Naive thymus-derived CD4-positive, alpha-beta T cell (primary cell): Measurements from ENCODE around the gene PTPRM. TPM values are rescaled to one million over a fixed set of nuclear protein-coding genes. Genes with fewer than 3 reads are reported as not detected.

Experiments used
- ATAC-seq: fragments of 150-1000 bp; cut with Tn5 transposase; 2 replicates; pipeline ENCODE4 v1.10.0; 2021; ENCODE audit warnings: mild to moderate bottlenecking, moderate library complexity
- CTCF ChIA-PET: fragments of 350-600 bp; sonication (Branson Sonifier 250); formaldehyde crosslinking; loops from one replicate; lab custom pipeline; 2021; ENCODE audit warnings: antibody characterized with exemption; lab: Charles Lee
- POLR2A ChIA-PET: fragments of 350-600 bp; sonication (Branson Sonifier 250); formaldehyde crosslinking; loops from one replicate; lab custom pipeline; 2021; ENCODE audit warnings: antibody characterized with exemption, inconsistent platforms; lab: Charles Lee
- DNase-seq, 9 donors: peaks; one replicate each; pipeline versions ENCODE4 v3.0.0 to v3.0.0-alpha.2; 2020 to 2022; ENCODE audit warnings: mixed read lengths in 1 of 9
- H3K27ac ChIP-seq: one replicate; pipeline ENCODE4 v1.7.0; 2013; ENCODE audit warnings: mild to moderate bottlenecking, low read depth, low read length, moderate library complexity
- H3K27me3 ChIP-seq, 2 donors: one replicate each; pipeline ENCODE4 v1.7.0; 2013; ENCODE audit warnings: low read length in 2 of 2, mild to moderate bottlenecking in 2 of 2, moderate library complexity in 2 of 2; ENCODE audit not compliant: control insufficient read depth in 2 of 2, insufficient read depth in 2 of 2
- H3K36me3 ChIP-seq, 3 experiments: 1 replicate in 2 of 3; 2 replicates in 1 of 3; pipeline ENCODE4 v1.7.0; 2013; ENCODE audit warnings: low read length in 3 of 3, mild to moderate bottlenecking in 3 of 3, moderate library complexity in 1 of 3; ENCODE audit not compliant: insufficient read depth in 3 of 3, control insufficient read depth in 2 of 3
- H3K4me1 ChIP-seq, 2 donors: one replicate each; pipeline ENCODE4 v1.7.0; 2013; ENCODE audit warnings: low read length in 2 of 2, mild to moderate bottlenecking in 2 of 2, moderate library complexity in 1 of 2; ENCODE audit not compliant: control insufficient read depth in 2 of 2, insufficient read depth in 2 of 2
- H3K4me3 ChIP-seq: 2 replicates; pipeline ENCODE4 v1.7.0; 2013; ENCODE audit warnings: mild to moderate bottlenecking, low read length
- H3K9me3 ChIP-seq, 3 experiments: 1 replicate in 2 of 3; 2 replicates in 1 of 3; pipeline ENCODE4 v1.7.0; 2013; ENCODE audit warnings: low read length in 3 of 3; ENCODE audit not compliant: control insufficient read depth in 2 of 3
- H3K27ac Mint-ChIP-seq, 9 donors: one replicate each; pipeline ENCODE4 v1.8.0; 2020 to 2022; ENCODE audit warnings: mixed read lengths in 9 of 9, mild to moderate bottlenecking in 8 of 9, moderate library complexity in 5 of 9, inconsistent platforms in 2 of 9
- H3K27me3 Mint-ChIP-seq, 5 donors: one replicate each; pipeline ENCODE4 v1.8.0; 2021 to 2022; ENCODE audit warnings: mixed read lengths in 5 of 5, mild to moderate bottlenecking in 1 of 5
- H3K36me3 Mint-ChIP-seq, 5 donors: one replicate each; pipeline ENCODE4 v1.8.0; 2020 to 2022; ENCODE audit warnings: mixed read lengths in 5 of 5, mild to moderate bottlenecking in 3 of 5, inconsistent platforms in 1 of 5
- H3K4me1 Mint-ChIP-seq, 7 donors: one replicate each; pipeline ENCODE4 v1.8.0; 2020 to 2022; ENCODE audit warnings: mixed read lengths in 7 of 7, mild to moderate bottlenecking in 3 of 7, inconsistent platforms in 1 of 7
- H3K4me3 Mint-ChIP-seq, 10 donors: one replicate each; pipeline ENCODE4 v1.8.0; 2020 to 2022; ENCODE audit warnings: mild to moderate bottlenecking in 10 of 10, mixed read lengths in 10 of 10, moderate library complexity in 6 of 10, inconsistent platforms in 2 of 10
- H3K9me3 Mint-ChIP-seq, 11 donors: one replicate each; pipeline ENCODE4 v1.8.0; 2020 to 2022; ENCODE audit warnings: mixed read lengths in 11 of 11, mild to moderate bottlenecking in 4 of 11, inconsistent platforms in 1 of 11, moderate library complexity in 1 of 11
- intact Hi-C, 2 donors: fragments of 100-400 bp; cut with micrococcal nuclease; formaldehyde crosslinking; loops; one replicate each; pipeline ENCODE4 v1.15.1; 2023
- polyA plus RNA-seq, 2 donors: library from polyadenylated mRNA; unstranded; fragments of 300-500 nt; fragmentation: Illumina TruSeq; gene quantifications; one replicate each; pipeline ENCODE4 v1.2.3, GENCODE V29; 2021
- total RNA-seq, 6 experiments: library from RNA in 5 of 6; stranded (reverse) in 5 of 6; gene quantifications; 1 replicate in 5 of 6; 2 replicates in 1 of 6; pipeline ENCODE4 v1.2.3 and lab custom pipeline; 2021 to 2026

PTPRM gene
- total and polyA plus RNA-seq, 7 experiments from 2014 or later: 3.8 to 21.2 (median 8.4) TPM

- no peak for DNase-seq
- no peak overlapping the region for H3K4me3 Mint-ChIP-seq
These were observed 34.2 kb upstream of the PTPRM start for GRCh38 chr18:7532942-7533341.

DNA sequence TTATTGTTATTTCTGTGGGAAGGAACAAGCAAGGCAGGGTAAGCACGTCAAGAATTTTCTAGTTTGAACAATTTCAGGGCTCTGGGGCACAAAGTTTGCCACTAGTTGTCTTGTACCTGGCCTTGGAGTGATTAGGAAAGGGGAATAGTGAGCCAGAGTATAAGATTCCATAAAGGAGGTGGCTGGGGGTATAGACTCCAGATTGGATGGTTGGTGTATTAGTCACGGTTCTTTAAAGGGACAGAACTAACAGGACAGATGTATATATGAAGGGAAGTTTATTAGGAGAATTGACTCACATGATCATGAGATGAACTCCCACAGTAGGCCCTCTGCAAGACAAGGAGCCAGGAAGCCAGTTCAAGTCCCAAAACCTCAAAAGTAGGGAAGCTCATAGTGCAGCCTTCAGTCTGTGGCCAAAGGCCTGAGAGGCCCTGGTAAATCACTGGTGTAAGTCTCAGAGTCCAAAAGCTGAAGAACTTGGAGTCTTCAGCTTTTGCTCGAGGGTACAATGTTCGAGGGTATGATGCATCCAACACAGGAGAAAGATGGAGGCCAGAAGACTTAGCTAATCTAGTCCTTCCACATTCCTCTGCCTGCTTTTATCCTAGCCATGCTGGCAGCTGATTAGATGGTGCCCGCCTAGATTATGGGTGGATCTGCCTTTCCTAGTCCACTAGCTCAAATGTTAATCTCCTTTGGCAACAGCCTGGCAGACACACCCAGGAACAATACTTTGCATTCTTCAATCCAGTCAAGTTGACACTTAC is 31.5 kb upstream of the PTPRM start:
- no peaks in the 10 kb centered on the region for H3K27me3 ChIP-seq
- no peak overlapping the region for H3K27ac ChIP-seq
- Mint-ChIP-seq H3K27ac (no peak overlapping the region), H3K4me3 (no peak overlapping the region), H3K9me3 (peaks cover 0 to 2% (median 0%) of the 10 kb centered on the region in 11 donors), H3K4me1 (no peaks in the 10 kb centered on the region), H3K36me3 (no peaks in the 10 kb centered on the region), H3K27me3 (peaks cover 0 to 6% (median 0%) of the 10 kb centered on the region in 5 donors)
- H3K4me3 ChIP-seq: no peak overlapping the region
- POLR2A ChIA-PET: no interaction called here
- H3K4me1 ChIP-seq: no peaks in the 10 kb centered on the region
- DNase-seq (no peak), ATAC-seq (no peak)
- intact Hi-C loops: no loop called here
- CTCF ChIA-PET: no interaction called here
- H3K36me3 ChIP-seq: no peaks in the 10 kb centered on the region
- H3K9me3 ChIP-seq: no peaks in the 10 kb centered on the region

More at GRCh38 chr18:7532942-7533341, 34.2 kb upstream of the PTPRM start:
- Histone ChIP-seq H3K4me1 (no peaks in the 10 kb centered on the region), H3K4me3 (no peak overlapping the region), H3K9me3 (no peaks in the 10 kb centered on the region), H3K27ac (no peak overlapping the region), H3K36me3 (no peaks in the 10 kb centered on the region), H3K27me3 (no peaks in the 10 kb centered on the region)
- H3K36me3 Mint-ChIP-seq: no peaks in the 10 kb centered on the region
- peaks cover 0 to 13% (median 0%) of the 10 kb centered on the region in 5 donors for H3K27me3 Mint-ChIP-seq
- no peak for ATAC-seq
- intact Hi-C loops: no loop called here
- peaks cover 0 to 10% (median 0%) of the 10 kb centered on the region in 11 donors for H3K9me3 Mint-ChIP-seq
- ChIA-PET POLR2A (no interaction called here), CTCF (no interaction called here)
- no peaks in the 10 kb centered on the region for H3K4me1 Mint-ChIP-seq
- H3K27ac Mint-ChIP-seq: no peak overlapping the region

- Histone ChIP-seq H3K4me3 (no peak overlapping the region), H3K27ac (no peak overlapping the region), H3K36me3 (no peaks in the 10 kb centered on the region), H3K4me1 (no peaks in the 10 kb centered on the region), H3K9me3 (no peaks in the 10 kb centered on the region), H3K27me3 (no peaks in the 10 kb centered on the region)
- ChIA-PET POLR2A (no interaction called here), CTCF (no interaction called here)
- H3K27me3 Mint-ChIP-seq: peaks cover 0 to 6% (median 0%) of the 10 kb centered on the region in 5 donors
- ATAC-seq (no peak), DNase-seq (no peak)
- no peak overlapping the region for H3K4me3 Mint-ChIP-seq
- no peaks in the 10 kb centered on the region for H3K36me3 Mint-ChIP-seq
- peaks cover 0 to 2% (median 0%) of the 10 kb centered on the region in 11 donors for H3K9me3 Mint-ChIP-seq
- H3K27ac Mint-ChIP-seq: no peak overlapping the region
- intact Hi-C loops: no loop called here
- no peaks in the 10 kb centered on the region for H3K4me1 Mint-ChIP-seq
These were observed 30.0 kb upstream of the PTPRM start for GRCh38 chr18:7537145-7537544.

DNA sequence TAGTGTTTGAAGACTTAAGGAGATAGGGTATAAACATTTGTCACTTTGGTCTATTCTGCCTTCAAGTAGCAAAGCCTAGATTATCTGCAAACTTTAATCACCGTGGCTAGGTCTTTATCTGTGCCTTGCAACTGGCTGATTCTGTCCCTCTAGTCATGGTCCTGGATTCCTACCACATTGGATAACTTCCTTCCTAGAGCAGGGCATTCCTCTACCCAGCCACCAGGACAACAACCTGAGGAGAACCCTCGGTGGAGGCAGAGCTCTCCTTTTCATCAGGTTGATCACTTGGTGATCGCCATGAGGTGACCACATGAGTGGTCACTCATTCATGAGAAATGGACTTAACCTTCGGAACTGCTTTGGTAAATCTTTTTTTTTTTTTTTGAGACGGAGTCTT is 25.3 kb upstream of the PTPRM start:
- Histone ChIP-seq H3K9me3 (no peaks in the 10 kb centered on the region), H3K36me3 (no peaks in the 10 kb centered on the region), H3K4me3 (no peak overlapping the region), H3K27ac (no peak overlapping the region), H3K27me3 (no peaks in the 10 kb centered on the region), H3K4me1 (no peaks in the 10 kb centered on the region)
- no peak overlapping the region for H3K4me3 Mint-ChIP-seq
- intact Hi-C loops: no loop called here
- H3K27me3 Mint-ChIP-seq: peaks cover 0 to 3% (median 0%) of the 10 kb centered on the region in 5 donors
- H3K9me3 Mint-ChIP-seq: peaks cover 0 to 2% (median 0%) of the 10 kb centered on the region in 11 donors
- ChIA-PET CTCF (no interaction called here), POLR2A (no interaction called here)
- ATAC-seq (no peak), DNase-seq (no peak)
- no peak overlapping the region for H3K27ac Mint-ChIP-seq
- no peaks in the 10 kb centered on the region for H3K36me3 Mint-ChIP-seq
- H3K4me1 Mint-ChIP-seq: no peaks in the 10 kb centered on the region

GRCh38 chr18:7544686-7545085 is 22.4 kb upstream of the PTPRM start:
- Histone ChIP-seq H3K36me3 (no peaks in the 10 kb centered on the region), H3K27me3 (no peaks in the 10 kb centered on the region), H3K27ac (no peak overlapping the region), H3K9me3 (no peaks in the 10 kb centered on the region), H3K4me3 (no peak overlapping the region), H3K4me1 (no peaks in the 10 kb centered on the region)
- Mint-ChIP-seq H3K4me3 (no peak overlapping the region), H3K27me3 (peaks cover 0 to 3% (median 0%) of the 10 kb centered on the region in 5 donors), H3K27ac (no peak overlapping the region), H3K36me3 (no peaks in the 10 kb centered on the region), H3K4me1 (no peaks in the 10 kb centered on the region), H3K9me3 (peaks cover 0 to 2% (median 0%) of the 10 kb centered on the region in 11 donors)
- CTCF ChIA-PET: no interaction called here
- ATAC-seq (no peak), DNase-seq (no peak)
- POLR2A ChIA-PET: no interaction called here
- intact Hi-C loops: no loop called here

GRCh38 chr18:7545734-7546133 is 21.4 kb upstream of the PTPRM start:
- Histone ChIP-seq H3K27me3 (no peaks in the 10 kb centered on the region), H3K27ac (no peak overlapping the region), H3K9me3 (no peaks in the 10 kb centered on the region), H3K36me3 (no peaks in the 10 kb centered on the region), H3K4me3 (no peak overlapping the region), H3K4me1 (no peaks in the 10 kb centered on the region)
- Mint-ChIP-seq H3K4me3 (no peak overlapping the region), H3K27ac (no peak overlapping the region), H3K27me3 (peaks cover 0 to 3% (median 0%) of the 10 kb centered on the region in 5 donors), H3K9me3 (peaks cover 0 to 2% (median 0%) of the 10 kb centered on the region in 11 donors), H3K36me3 (no peaks in the 10 kb centered on the region), H3K4me1 (no peaks in the 10 kb centered on the region)
- ChIA-PET CTCF (no interaction called here), POLR2A (no interaction called here)
- DNase-seq (no peak), ATAC-seq (no peak)
- intact Hi-C loops: no loop called here

- no peak for DNase-seq
- peaks cover 0 to 6% (median 0%) of the 10 kb centered on the region in 11 donors for H3K9me3 Mint-ChIP-seq
- CTCF ChIA-PET: no interaction called here
- H3K27me3 ChIP-seq: no peaks in the 10 kb centered on the region
- no peaks in the 10 kb centered on the region for H3K36me3 ChIP-seq
- H3K36me3 Mint-ChIP-seq: no peaks in the 10 kb centered on the region
- no peaks in the 10 kb centered on the region for H3K27me3 Mint-ChIP-seq
- ATAC-seq: no peak
- no peaks in the 10 kb centered on the region for H3K4me1 ChIP-seq
- H3K9me3 ChIP-seq: no peaks in the 10 kb centered on the region
- POLR2A ChIA-PET: no interaction called here
- no peak overlapping the region for H3K27ac ChIP-seq
- no peaks in the 10 kb centered on the region for H3K4me1 Mint-ChIP-seq
- H3K27ac Mint-ChIP-seq: no peak overlapping the region
- H3K4me3 ChIP-seq: no peak overlapping the region
- H3K4me3 Mint-ChIP-seq: no peak overlapping the region
- intact Hi-C loops: no loop called here
These were observed 18.9 kb upstream of the PTPRM start for GRCh38 chr18:7548221-7548620.
